OCI-LY1 (cell line): ENCODE data around the gene CNNM1.

Experiments used
- EZH2 ChIP-seq: fragments of 200-600 bp; sonication (generic), shearing (Covaris generic); IDR thresholded peaks from 2 replicates; pipeline ENCODE4 v1.8.0; 2017; ENCODE audit warnings: borderline replicate concordance, mixed run types, mild to moderate bottlenecking, antibody characterized with exemption, low read length, moderate library complexity, mixed read lengths
- TF ChIP-seq, protein P1 (sequence below): fragments of 200-600 bp; sonication (generic), shearing (Covaris generic); IDR thresholded peaks from 2 replicates; pipeline ENCODE4 v1.5.1; 2017; ENCODE audit warnings: mild to moderate bottlenecking, antibody characterized with exemption, low read length, moderate library complexity, mixed read lengths

DNA sequence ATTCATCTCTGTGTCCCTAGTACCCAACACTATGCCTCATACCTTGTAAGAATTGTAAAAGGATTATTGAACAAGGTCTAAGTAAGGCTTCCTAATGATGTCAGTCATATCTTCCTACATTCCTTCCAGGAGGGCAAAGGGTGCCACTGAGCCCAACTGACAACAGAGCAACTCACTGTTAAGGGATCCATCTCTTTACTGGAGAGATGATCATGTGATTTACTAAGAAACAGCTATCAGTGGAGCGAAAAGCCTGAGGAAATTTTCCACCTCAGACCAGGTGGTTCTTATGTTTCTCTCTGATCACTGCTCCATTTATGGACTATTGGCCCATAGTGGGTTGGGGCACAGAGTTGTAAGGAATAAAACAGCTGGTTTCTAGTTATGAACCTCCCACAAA, 38.9 kb upstream of the CNNM1 start:
- TF ChIP-seq, protein P1, sequence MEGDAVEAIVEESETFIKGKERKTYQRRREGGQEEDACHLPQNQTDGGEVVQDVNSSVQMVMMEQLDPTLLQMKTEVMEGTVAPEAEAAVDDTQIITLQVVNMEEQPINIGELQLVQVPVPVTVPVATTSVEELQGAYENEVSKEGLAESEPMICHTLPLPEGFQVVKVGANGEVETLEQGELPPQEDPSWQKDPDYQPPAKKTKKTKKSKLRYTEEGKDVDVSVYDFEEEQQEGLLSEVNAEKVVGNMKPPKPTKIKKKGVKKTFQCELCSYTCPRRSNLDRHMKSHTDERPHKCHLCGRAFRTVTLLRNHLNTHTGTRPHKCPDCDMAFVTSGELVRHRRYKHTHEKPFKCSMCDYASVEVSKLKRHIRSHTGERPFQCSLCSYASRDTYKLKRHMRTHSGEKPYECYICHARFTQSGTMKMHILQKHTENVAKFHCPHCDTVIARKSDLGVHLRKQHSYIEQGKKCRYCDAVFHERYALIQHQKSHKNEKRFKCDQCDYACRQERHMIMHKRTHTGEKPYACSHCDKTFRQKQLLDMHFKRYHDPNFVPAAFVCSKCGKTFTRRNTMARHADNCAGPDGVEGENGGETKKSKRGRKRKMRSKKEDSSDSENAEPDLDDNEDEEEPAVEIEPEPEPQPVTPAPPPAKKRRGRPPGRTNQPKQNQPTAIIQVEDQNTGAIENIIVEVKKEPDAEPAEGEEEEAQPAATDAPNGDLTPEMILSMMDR: no peak
- TF ChIP-seq EZH2: no peak
